ENCODE data around the gene PIEZO1. TPM values are rescaled to one million over a fixed set of nuclear protein-coding genes. Genes with fewer than 3 reads are reported as not detected.

Gene PIEZO1
- total and polyA plus RNA-seq, 9 of the 15 experiments (the other 6 are each of a cell fraction or from before 2014, with no cell fraction given): 3.6 to 432 (median 131) TPM

DNA sequence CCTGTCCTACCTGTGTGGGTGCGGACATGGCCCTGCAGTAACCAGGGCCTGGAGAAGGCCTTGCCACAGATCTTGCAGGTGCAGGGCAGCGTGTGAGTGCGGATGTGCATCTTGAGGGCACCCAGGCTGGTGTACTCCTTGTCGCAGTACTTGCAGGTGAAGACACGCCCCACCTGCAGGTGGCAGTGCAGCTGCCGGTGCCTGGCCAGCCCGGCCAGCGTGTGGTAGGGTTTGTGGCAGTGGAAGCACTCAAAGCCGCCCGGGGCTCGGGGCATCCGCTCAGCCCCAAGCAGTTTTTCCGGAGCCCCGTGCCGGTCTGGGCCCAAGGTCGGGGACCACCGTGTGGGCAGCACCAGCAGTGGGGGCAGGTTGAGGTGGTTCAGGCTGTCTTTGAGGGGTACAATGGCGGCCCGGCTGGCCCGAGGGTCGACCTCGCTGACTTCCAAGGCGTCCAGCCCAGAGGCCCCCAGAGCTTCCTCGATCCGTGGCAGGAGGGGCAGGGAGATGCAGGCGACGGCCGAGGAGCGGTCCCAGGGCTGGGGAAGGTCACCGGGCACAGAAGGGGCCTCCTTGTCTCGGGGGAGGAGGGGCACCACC is 103.8 kb downstream of the PIEZO1 start (continued):
- TF ChIP-seq, protein P1, sequence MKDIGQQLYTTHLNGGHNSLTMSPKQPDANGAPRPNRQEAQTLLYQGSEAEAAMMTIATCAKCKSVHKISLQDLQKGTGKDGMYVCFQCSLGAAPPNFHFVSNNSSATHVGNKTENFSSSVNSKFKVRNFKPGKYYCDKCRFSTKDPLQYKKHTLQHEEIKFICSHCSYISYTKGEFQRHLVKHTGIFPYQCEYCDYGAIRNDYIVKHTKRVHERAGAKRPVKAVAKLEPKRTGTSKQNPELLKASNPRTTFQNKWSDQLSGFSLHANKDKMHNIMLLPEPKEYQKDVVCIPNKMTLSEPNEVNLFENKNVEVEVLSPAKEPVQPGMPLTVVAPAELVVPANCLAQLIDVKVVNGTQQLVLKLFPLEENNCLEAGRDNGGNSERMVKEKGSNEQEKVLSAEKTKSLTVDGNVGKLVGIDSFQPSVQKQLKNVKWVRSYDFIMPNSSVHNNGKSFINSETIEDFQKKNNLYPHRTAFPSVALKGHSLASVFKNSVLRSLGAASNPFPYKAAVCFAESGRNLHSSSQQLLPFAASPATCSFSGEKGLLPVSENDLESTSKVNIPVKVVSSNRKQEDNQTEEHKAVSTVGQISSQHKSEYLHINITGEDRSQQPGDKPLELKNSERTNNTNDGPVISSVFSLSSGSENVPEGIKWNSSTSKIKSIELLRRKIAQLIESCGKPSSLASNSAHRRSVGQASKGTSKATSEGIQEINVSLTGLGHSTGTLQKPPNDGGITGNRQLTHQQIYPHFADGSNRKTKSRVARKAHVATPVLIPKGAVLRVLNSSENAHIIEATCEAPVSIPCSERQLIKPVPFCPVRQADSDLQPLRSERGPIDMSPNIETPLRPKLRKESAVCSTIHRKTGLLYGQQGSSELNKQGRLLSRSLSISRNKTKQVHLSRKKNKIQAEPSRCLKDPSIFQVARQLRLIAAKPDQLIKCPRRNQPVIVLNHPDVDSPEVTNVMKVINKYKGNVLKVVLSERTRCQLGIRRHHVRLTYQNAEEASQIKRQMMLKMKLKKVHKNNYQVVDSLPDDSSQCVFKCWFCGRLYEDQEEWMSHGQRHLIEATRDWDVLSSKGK (CRISPR knock-in tag; IDR thresholded peaks at IDR 0.05): no peak
- TF ChIP-seq ARID2 (IDR thresholded peaks at IDR 0.05) (no peak), TEAD4 (IDR thresholded peaks at IDR 0.05; ENCODE audit: low read length) (no peak), TEAD4 (CRISPR knock-in tag; IDR thresholded peaks at IDR 0.05; ENCODE audit: borderline replicate concordance) (no peak), NR3C1 (CRISPR knock-in tag; IDR thresholded peaks at IDR 0.05) (no peak), HDGF (IDR thresholded peaks at IDR 0.05) (no peak; the same call in 1 of the 2 replicates), POLR2B (IDR thresholded peaks at IDR 0.05; ENCODE audit: low read depth, partially characterized antibody) (no peak), HIVEP1 (CRISPR knock-in tag; IDR thresholded peaks at IDR 0.05) (no peak), CBX1 (IDR thresholded peaks at IDR 0.05; ENCODE audit: low read depth) (no peak), SOX6 (IDR thresholded peaks at IDR 0.05) (no peak), STAG1 (CRISPR knock-in tag; IDR thresholded peaks at IDR 0.05; ENCODE audit: borderline replicate concordance) (0 out of 2 replicates have a peak, but pooled peaks have one; percentile 30), NR2C1 (IDR thresholded peaks at IDR 0.05) (no peak), NR2C1 (tag; IDR thresholded peaks at IDR 0.05) (no peak), KDM4B (IDR thresholded peaks at IDR 0.05; ENCODE audit: borderline replicate concordance in 2 of 2, low read depth in 1 of 2) (no peak), NUFIP1 (IDR thresholded peaks at IDR 0.05; ENCODE audit: partially characterized antibody) (peak; percentile 17), TRIM28 (IDR thresholded peaks at IDR 0.05) (no peak), ZNF311 (CRISPR knock-in tag; IDR thresholded peaks at IDR 0.05) (no peak), ZEB2 (IDR thresholded peaks at IDR 0.05) (no peak)
- TF ChIP-seq, protein P2, sequence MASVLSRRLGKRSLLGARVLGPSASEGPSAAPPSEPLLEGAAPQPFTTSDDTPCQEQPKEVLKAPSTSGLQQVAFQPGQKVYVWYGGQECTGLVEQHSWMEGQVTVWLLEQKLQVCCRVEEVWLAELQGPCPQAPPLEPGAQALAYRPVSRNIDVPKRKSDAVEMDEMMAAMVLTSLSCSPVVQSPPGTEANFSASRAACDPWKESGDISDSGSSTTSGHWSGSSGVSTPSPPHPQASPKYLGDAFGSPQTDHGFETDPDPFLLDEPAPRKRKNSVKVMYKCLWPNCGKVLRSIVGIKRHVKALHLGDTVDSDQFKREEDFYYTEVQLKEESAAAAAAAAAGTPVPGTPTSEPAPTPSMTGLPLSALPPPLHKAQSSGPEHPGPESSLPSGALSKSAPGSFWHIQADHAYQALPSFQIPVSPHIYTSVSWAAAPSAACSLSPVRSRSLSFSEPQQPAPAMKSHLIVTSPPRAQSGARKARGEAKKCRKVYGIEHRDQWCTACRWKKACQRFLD (CRISPR knock-in tag; IDR thresholded peaks at IDR 0.05): no peak
- TF ChIP-seq, protein P3, sequence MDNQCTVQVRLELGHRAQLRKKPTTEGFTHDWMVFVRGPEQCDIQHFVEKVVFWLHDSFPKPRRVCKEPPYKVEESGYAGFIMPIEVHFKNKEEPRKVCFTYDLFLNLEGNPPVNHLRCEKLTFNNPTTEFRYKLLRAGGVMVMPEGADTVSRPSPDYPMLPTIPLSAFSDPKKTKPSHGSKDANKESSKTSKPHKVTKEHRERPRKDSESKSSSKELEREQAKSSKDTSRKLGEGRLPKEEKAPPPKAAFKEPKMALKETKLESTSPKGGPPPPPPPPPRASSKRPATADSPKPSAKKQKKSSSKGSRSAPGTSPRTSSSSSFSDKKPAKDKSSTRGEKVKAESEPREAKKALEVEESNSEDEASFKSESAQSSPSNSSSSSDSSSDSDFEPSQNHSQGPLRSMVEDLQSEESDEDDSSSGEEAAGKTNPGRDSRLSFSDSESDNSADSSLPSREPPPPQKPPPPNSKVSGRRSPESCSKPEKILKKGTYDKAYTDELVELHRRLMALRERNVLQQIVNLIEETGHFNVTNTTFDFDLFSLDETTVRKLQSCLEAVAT (IDR thresholded peaks at IDR 0.05): no peak
- TF ChIP-seq, protein P4, sequence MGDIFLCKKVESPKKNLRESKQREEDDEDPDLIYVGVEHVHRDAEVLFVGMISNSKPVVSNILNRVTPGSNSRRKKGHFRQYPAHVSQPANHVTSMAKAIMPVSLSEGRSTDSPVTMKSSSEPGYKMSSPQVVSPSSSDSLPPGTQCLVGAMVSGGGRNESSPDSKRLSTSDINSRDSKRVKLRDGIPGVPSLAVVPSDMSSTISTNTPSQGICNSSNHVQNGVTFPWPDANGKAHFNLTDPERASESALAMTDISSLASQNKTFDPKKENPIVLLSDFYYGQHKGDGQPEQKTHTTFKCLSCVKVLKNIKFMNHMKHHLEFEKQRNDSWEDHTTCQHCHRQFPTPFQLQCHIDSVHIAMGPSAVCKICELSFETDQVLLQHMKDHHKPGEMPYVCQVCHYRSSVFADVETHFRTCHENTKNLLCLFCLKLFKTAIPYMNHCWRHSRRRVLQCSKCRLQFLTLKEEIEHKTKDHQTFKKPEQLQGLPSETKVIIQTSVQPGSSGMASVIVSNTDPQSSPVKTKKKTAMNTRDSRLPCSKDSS (IDR thresholded peaks at IDR 0.05; ENCODE audit: low read depth, partially characterized antibody): no peak
- TF ChIP-seq, protein P5, sequence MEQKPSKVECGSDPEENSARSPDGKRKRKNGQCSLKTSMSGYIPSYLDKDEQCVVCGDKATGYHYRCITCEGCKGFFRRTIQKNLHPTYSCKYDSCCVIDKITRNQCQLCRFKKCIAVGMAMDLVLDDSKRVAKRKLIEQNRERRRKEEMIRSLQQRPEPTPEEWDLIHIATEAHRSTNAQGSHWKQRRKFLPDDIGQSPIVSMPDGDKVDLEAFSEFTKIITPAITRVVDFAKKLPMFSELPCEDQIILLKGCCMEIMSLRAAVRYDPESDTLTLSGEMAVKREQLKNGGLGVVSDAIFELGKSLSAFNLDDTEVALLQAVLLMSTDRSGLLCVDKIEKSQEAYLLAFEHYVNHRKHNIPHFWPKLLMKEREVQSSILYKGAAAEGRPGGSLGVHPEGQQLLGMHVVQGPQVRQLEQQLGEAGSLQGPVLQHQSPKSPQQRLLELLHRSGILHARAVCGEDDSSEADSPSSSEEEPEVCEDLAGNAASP (IDR thresholded peaks at IDR 0.05): no peak
